GM10266 (cell line): Measurements from ENCODE around the gene CSRNP3.
"Not testable (repeated sequence)": the region's sequence is repeated elsewhere in the genome, so short reads cannot be mapped to it uniquely, and the experiment has no call there.

Experiments
- DNase-seq: peaks from one replicate; pipeline ENCODE4 v3.0.0; 2012; ENCODE audit errors: extremely low spot score
- CTCF ChIP-seq: IDR thresholded peaks from 2 replicates; pipeline ENCODE4 v1.5.1; 2012; ENCODE audit warnings: mild to moderate bottlenecking, low read depth; ENCODE audit not compliant: control insufficient read depth, insufficient read depth; ENCODE audit errors: missing control alignments

Gene CSRNP3

GRCh38 chr2:165651233-165651632 lies 181.7 kb downstream of the CSRNP3 start:
- TF ChIP-seq CTCF, result no peak
- DNase-seq, result no peak

DNA sequence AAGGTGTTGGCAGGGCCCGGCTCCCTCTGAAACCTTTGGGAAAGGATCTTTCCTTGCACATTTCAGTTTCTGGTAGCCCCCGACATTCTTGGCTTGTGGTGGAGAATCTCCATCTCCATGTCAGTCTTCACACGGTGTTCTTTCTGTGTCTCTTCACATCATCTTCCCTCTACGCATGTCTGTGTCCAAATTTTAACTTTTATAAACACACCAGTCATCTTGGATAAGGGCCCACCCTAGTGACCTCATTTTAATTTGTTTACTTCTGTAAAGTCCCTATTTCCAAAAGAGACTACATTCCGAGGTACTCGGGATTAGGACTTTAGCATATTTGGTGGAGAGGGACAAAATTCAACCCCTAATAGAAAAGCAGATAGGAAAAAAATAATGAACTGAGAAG lies 186.2 kb downstream of the CSRNP3 start:
- DNase-seq, result no peak
- no peak for TF ChIP-seq CTCF

DNA sequence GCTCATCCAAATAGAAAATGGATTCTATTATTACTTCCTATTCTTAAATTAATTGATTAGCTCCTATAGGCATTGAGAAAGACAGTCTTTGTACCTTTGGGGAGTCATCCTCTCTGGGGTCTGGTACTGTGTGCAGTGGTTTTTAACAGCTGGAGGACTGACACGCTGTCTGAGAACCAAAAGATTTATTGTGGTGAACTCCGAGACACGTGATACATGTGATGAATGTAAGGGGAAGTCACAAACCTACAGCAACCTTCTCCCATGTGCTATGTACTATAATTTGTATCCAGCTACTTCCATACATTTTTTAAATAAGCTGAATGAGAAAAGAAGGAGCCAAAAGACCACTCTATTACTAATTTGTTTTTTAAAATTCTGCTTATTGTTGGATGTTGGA lies 190.9 kb downstream of the CSRNP3 start:
- no peak for TF ChIP-seq CTCF
- DNase-seq, result no peak

DNA sequence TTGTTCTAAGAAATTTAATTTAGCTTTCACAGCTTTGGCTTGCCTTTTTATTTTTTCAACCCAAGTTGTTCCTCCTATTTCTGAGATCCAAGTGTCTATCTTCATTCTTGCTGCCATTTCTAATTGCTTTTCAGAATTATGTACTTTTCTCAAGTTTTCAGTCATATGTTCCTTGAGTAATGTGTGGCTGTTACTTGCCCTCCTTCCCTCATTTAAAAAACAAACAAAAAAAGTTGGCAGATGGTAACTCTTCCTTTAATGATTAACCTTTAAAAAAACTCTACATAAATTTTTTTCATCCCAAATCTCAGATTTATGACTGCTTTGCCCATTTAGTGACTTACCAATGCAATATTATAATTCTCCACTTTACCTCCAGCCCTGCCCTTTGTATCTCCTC lies 193.2 kb downstream of the CSRNP3 start:
- no peak for TF ChIP-seq CTCF
- DNase-seq, result no peak

- TF ChIP-seq CTCF, result no peak
- no peak for DNase-seq
Measured at GRCh38 chr2:165665614-165666013, 196.1 kb downstream of the CSRNP3 start.

- DNase-seq, result not testable (repeated sequence)
Measured at GRCh38 chr2:165666073-165666472, 196.6 kb downstream of the CSRNP3 start.

- no peak for DNase-seq
- TF ChIP-seq CTCF, result no peak
Measured at GRCh38 chr2:165666605-165667004, 197.1 kb downstream of the CSRNP3 start.

GRCh38 chr2:165667375-165667774 lies 197.9 kb downstream of the CSRNP3 start:
- no peak for TF ChIP-seq CTCF
- DNase-seq, result no peak
